ENCODE data around the gene KLHL2.

Gene KLHL2

GRCh38 chr4:165360985-165361670 lies 153.8 kb downstream of the KLHL2 start:
- in situ Hi-C loops (cut with MboI; ENCODE audit: low sequenced_read_pairs), result no loop called here

- in situ Hi-C loops (cut with MboI; ENCODE audit: low sequenced_read_pairs), result no loop called here
Measured at GRCh38 chr4:165361810-165362209, 154.4 kb downstream of the KLHL2 start.

GRCh38 chr4:165364452-165365080 lies 157.2 kb downstream of the KLHL2 start:
- in situ Hi-C loops (cut with MboI; ENCODE audit: low sequenced_read_pairs), result no loop called here

- in situ Hi-C loops (cut with MboI; ENCODE audit: low sequenced_read_pairs), result no loop called here
Measured at GRCh38 chr4:165367040-165367439, 159.7 kb downstream of the KLHL2 start.

GRCh38 chr4:165368114-165368513 lies 160.8 kb downstream of the KLHL2 start:
- in situ Hi-C loops (cut with MboI; ENCODE audit: low sequenced_read_pairs), result no loop called here

GRCh38 chr4:165368567-165368966 lies 161.2 kb downstream of the KLHL2 start:
- in situ Hi-C loops (cut with MboI; ENCODE audit: low sequenced_read_pairs), result no loop called here

- in situ Hi-C loops (cut with MboI; ENCODE audit: low sequenced_read_pairs), result no loop called here
Measured at GRCh38 chr4:165369522-165369921, 162.2 kb downstream of the KLHL2 start.

- in situ Hi-C loops (cut with MboI; ENCODE audit: low sequenced_read_pairs), result no loop called here
Measured at GRCh38 chr4:165370530-165370929, 163.2 kb downstream of the KLHL2 start.
